WTC11 (cell line): Measurements from ENCODE around the gene TFB1M.

Source experiments
- CTCF ChIP-seq: fragments of 200-600 bp; IDR thresholded peaks from 2 replicates; pipeline ENCODE4 v1.8.0; 2022; ENCODE audit warnings: antibody characterized with exemption
- FOXP4 ChIP-seq: sonication (generic); formaldehyde crosslinking; IDR thresholded peaks from 2 replicates; pipeline ENCODE4 v1.8.0; 2022; ENCODE audit warnings: mild to moderate bottlenecking, missing genetic modification reagents
- KAT7 ChIP-seq: sonication (generic); formaldehyde crosslinking; IDR thresholded peaks from 2 replicates; pipeline ENCODE4 v1.8.1; 2023; ENCODE audit warnings: missing genetic modification reagents, mild to moderate bottlenecking, borderline replicate concordance
- MLX ChIP-seq: sonication (generic); formaldehyde crosslinking; IDR thresholded peaks from 2 replicates; pipeline ENCODE4 v1.8.1; 2023; ENCODE audit warnings: mild to moderate bottlenecking, missing genetic modification reagents, moderate library complexity
- NR1H2 ChIP-seq: sonication (generic); formaldehyde crosslinking; IDR thresholded peaks from 2 replicates; pipeline ENCODE4 v1.9.0; 2021; ENCODE audit warnings: mild to moderate bottlenecking, moderate library complexity, missing genetic modification reagents
- SP1 ChIP-seq: sonication (generic); formaldehyde crosslinking; conservative IDR thresholded peaks from 2 replicates; pipeline ENCODE4 v1.8.1; 2022; ENCODE audit warnings: missing genetic modification reagents
- ZBTB43 ChIP-seq: sonication (generic); formaldehyde crosslinking; IDR thresholded peaks from 2 replicates; pipeline ENCODE4 v1.8.1; 2023; ENCODE audit warnings: mild to moderate bottlenecking, missing genetic modification reagents

DNA sequence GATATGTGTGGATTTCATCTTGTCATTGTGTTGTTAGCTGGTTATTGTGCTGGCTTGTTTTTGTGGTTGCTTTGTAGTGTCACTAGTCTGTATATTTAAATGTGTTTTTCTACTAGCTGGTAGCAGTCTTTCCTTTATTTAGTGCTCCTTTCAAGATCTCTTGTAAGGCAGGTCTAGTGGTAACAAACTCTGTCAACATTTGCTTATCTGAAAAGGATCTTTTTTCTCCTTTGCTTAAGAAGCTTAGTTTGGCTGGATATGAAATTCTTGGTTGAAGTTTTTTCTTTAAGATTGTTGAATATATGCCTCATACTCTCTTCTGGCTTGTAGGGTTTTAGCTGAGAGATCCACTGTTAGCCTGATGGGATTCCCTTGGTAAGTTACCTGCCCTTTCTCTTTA, 32.7 kb upstream of the TFB1M start:
- no peak for TF ChIP-seq CTCF
- TF ChIP-seq NR1H2 (CRISPR knock-in tag), result no peak
- TF ChIP-seq KAT7 (CRISPR knock-in tag), result no peak
- no peak for TF ChIP-seq MLX
- TF ChIP-seq SP1 (CRISPR knock-in tag), result no peak
- no peak for TF ChIP-seq FOXP4 (CRISPR knock-in tag)
- no peak for TF ChIP-seq ZBTB43 (CRISPR knock-in tag)
